ENCODE measurements around the gene LRMDA. TPM values are rescaled to one million over a fixed set of nuclear protein-coding genes. Genes with fewer than 3 reads are reported as not detected.
A peak's percentile ranks its signal among the peaks of the same experiment; 100 is the strongest.

Gene LRMDA
- polyA plus RNA-seq, 1 donor (not counting 4 experiments of a cell fraction or from before 2014, with no cell fraction given): not detected

DNA sequence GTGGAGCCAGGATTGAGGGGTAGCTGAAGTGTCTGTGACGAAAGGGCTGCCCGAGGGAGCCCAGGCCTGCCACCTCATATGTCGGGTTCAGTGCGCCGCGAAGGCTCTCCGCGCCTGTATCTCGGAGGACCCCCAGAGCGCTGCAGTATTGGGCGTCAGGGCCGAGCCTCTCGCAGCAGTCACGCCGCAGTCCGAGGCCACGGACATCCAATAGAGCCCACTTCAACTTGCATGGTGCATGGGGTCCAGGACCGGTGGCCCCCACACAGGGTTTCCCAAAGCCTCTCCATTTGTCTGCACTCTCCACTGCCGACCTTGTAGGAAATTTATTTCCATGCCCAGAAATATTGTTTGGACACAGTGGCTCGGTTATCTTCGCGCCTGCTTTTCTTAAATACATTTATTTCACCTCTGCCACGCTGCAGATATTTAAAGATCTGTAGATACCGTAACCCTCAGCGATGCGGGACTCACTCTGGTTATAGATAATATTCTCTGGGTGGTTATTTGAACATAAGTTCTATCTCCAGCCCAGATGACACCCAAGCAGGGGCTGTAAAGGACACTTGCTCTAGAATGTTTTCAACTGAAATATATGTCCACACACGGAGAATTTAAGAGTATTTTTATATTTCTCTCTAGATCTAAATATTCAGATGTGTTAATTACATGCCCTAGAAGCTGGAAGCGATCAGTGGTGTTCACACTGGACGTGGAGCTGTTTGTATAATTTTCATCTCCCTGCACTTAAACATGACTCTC, 24.8 kb upstream of the LRMDA start:
- no peak for DNase-seq (ENCODE audit: low read depth, low spot score)
- H3K4me1 ChIP-seq (ENCODE audit: control insufficient read depth, extremely low read depth, insufficient read depth, low read length): peaks cover 38% of the 10 kb centered on the region
- FAIRE-seq: no peak
- H3K9me3 ChIP-seq (ENCODE audit: control insufficient read depth, low read depth, low read length): no peaks in the 10 kb centered on the region
- H3K9ac ChIP-seq (ENCODE audit: control insufficient read depth, extremely low read depth, insufficient read depth, low read length): no peak overlapping the region
- no peaks in the 10 kb centered on the region for H4K20me1 ChIP-seq (ENCODE audit: control insufficient read depth, extremely low read depth, insufficient read depth, low read length)
- peak overlapping the region; percentile 85 for H3K4me2 ChIP-seq (ENCODE audit: control insufficient read depth, extremely low read depth, insufficient read depth, low read depth, low read length)
- no peak for TF ChIP-seq EZH2 (IDR thresholded peaks at IDR 0.05; ENCODE audit: low read length)
- TF ChIP-seq, protein P1, sequence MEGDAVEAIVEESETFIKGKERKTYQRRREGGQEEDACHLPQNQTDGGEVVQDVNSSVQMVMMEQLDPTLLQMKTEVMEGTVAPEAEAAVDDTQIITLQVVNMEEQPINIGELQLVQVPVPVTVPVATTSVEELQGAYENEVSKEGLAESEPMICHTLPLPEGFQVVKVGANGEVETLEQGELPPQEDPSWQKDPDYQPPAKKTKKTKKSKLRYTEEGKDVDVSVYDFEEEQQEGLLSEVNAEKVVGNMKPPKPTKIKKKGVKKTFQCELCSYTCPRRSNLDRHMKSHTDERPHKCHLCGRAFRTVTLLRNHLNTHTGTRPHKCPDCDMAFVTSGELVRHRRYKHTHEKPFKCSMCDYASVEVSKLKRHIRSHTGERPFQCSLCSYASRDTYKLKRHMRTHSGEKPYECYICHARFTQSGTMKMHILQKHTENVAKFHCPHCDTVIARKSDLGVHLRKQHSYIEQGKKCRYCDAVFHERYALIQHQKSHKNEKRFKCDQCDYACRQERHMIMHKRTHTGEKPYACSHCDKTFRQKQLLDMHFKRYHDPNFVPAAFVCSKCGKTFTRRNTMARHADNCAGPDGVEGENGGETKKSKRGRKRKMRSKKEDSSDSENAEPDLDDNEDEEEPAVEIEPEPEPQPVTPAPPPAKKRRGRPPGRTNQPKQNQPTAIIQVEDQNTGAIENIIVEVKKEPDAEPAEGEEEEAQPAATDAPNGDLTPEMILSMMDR (optimal IDR thresholded peaks at IDR 0.05 in 1 of 3, IDR thresholded peaks at IDR 0.05 in 1 of 3, conservative IDR thresholded peaks at IDR 0.05 in 1 of 3; ENCODE audit: extremely low read depth in 1 of 3, insufficient read depth in 2 of 3, low read length in 3 of 3): no peak
- no peaks in the 10 kb centered on the region for H3K79me2 ChIP-seq (ENCODE audit: control insufficient read depth, insufficient read depth, low read length)
- H3K27ac ChIP-seq (ENCODE audit: control insufficient read depth, insufficient read depth, low read length): no peak overlapping the region
- H3K4me3 ChIP-seq (ENCODE audit: control insufficient read depth in 2 of 3, extremely low read depth in 1 of 3, insufficient read depth in 2 of 3, low read depth in 1 of 3, low read length in 3 of 3): no peak overlapping the region
- H3K27me3 ChIP-seq (ENCODE audit: control insufficient read depth, extremely low read depth, insufficient read depth, low read length): no peaks in the 10 kb centered on the region
- peaks cover 0 to 2% of the 10 kb centered on the region in 2 experiments for H3K36me3 ChIP-seq (ENCODE audit: control insufficient read depth in 2 of 2, extremely low read depth in 1 of 2, insufficient read depth in 2 of 2, low read length in 2 of 2)
- dilution Hi-C loops (cut with MboI; ENCODE audit: extremely low pct_ligation_motif_present, low sequenced_read_pairs): no loop called here
- H3K9me1 ChIP-seq (ENCODE audit: control insufficient read depth, extremely low read depth, insufficient read depth, low read length): no peaks in the 10 kb centered on the region
- no peak overlapping the region for H2AFZ ChIP-seq (ENCODE audit: control insufficient read depth, low read length)

DNA sequence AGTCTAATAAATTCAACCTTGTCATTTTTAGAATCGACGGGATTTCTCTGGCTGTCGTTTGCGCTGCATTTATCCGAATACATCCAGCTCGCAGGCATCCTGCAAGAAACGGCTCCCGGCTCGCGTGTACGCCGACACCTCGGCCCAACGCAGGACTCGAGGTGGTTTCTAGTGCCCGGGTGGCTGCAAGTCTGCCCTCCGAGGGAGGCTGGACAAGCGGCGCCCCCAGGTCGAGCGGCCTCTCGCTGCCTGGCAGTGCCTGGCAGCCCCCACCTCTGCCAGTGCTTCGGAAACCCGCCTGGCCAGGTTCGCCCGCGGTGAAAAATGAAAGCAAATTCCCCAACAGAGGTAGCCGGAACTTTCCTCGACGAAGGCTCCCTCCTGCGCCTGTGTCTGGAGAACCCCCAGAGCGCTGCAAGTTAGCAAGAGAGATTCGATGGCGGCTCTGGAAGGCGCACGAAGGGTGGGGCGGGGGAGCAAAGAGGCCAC, 24.2 kb upstream of the LRMDA start:
- TF ChIP-seq, protein P1 (optimal IDR thresholded peaks at IDR 0.05 in 1 of 3, IDR thresholded peaks at IDR 0.05 in 1 of 3, conservative IDR thresholded peaks at IDR 0.05 in 1 of 3; ENCODE audit: extremely low read depth in 1 of 3, insufficient read depth in 2 of 3, low read length in 3 of 3): no peak
- no peak for TF ChIP-seq EZH2 (IDR thresholded peaks at IDR 0.05; ENCODE audit: low read length)
- Histone ChIP-seq H3K9me1 (ENCODE audit: control insufficient read depth, extremely low read depth, insufficient read depth, low read length) (no peaks in the 10 kb centered on the region), H3K4me2 (ENCODE audit: control insufficient read depth, extremely low read depth, insufficient read depth, low read depth, low read length) (peak overlapping the region; percentile 85), H3K36me3 (ENCODE audit: control insufficient read depth in 2 of 2, extremely low read depth in 1 of 2, insufficient read depth in 2 of 2, low read length in 2 of 2) (peaks cover 0 to 2% of the 10 kb centered on the region in 2 experiments), H3K9ac (ENCODE audit: control insufficient read depth, extremely low read depth, insufficient read depth, low read length) (peak overlapping the region; percentile 6), H3K4me3 (ENCODE audit: control insufficient read depth in 2 of 3, extremely low read depth in 1 of 3, insufficient read depth in 2 of 3, low read depth in 1 of 3, low read length in 3 of 3) (peak overlapping the region in 2 of 3 experiments; percentile 74 to 87), H4K20me1 (ENCODE audit: control insufficient read depth, extremely low read depth, insufficient read depth, low read length) (no peaks in the 10 kb centered on the region), H3K79me2 (ENCODE audit: control insufficient read depth, insufficient read depth, low read length) (no peaks in the 10 kb centered on the region), H3K4me1 (ENCODE audit: control insufficient read depth, extremely low read depth, insufficient read depth, low read length) (peaks cover 38% of the 10 kb centered on the region), H3K9me3 (ENCODE audit: control insufficient read depth, low read depth, low read length) (no peaks in the 10 kb centered on the region), H2AFZ (ENCODE audit: control insufficient read depth, low read length) (no peak overlapping the region), H3K27ac (ENCODE audit: control insufficient read depth, insufficient read depth, low read length) (no peak overlapping the region), H3K27me3 (ENCODE audit: control insufficient read depth, extremely low read depth, insufficient read depth, low read length) (no peaks in the 10 kb centered on the region)
- FAIRE-seq: no peak
- dilution Hi-C loops (cut with MboI; ENCODE audit: extremely low pct_ligation_motif_present, low sequenced_read_pairs): no loop called here
- no peak for DNase-seq (ENCODE audit: low read depth, low spot score)

Measured in keratinocyte (primary cell).